Spleen (tissue), 11 donors: ENCODE data around the gene DTD1. TPM values are rescaled to one million over a fixed set of nuclear protein-coding genes. Genes with fewer than 3 reads are reported as not detected.

ENCODE experiments used
- DNase-seq: peaks from one replicate; pipeline ENCODE4 v3.0.0-alpha.2; 2020
- H3K27ac ChIP-seq, 8 donors: fragments of 200-600 bp; sonication (generic) in 7 of 8; 1 replicate in 4 of 8; 2 replicates in 4 of 8; pipeline versions ENCODE4 v1.5.0 to v1.8.0; 2016 to 2021; ENCODE audit warnings: inconsistent platforms in 4 of 8, mild to moderate bottlenecking in 4 of 8, moderate library complexity in 1 of 8
- H3K27me3 ChIP-seq, 7 donors: fragments of 200-600 bp; sonication (generic) in 6 of 7; replicated peaks in 1 of 7; 1 replicate in 4 of 7; 2 replicates in 3 of 7; pipeline versions ENCODE4 v1.5.0 to v1.8.0; 2016 to 2021; ENCODE audit warnings: inconsistent platforms in 3 of 7, mild to moderate bottlenecking in 1 of 7
- H3K36me3 ChIP-seq, 6 donors: fragments of 200-600 bp; sonication (generic) in 5 of 6; 1 replicate in 4 of 6; 2 replicates in 2 of 6; pipeline versions ENCODE4 v1.5.0 to v1.8.0; 2016 to 2021; ENCODE audit warnings: inconsistent platforms in 2 of 6
- H3K4me1 ChIP-seq, 6 donors: fragments of 200-600 bp; sonication (generic) in 5 of 6; 1 replicate in 3 of 6; 2 replicates in 3 of 6; pipeline versions ENCODE4 v1.5.0 to v1.8.0; 2016 to 2021; ENCODE audit warnings: inconsistent platforms in 3 of 6
- H3K4me3 ChIP-seq, 8 donors: fragments of 200-600 bp; sonication (generic) in 7 of 8; 1 replicate in 4 of 8; 2 replicates in 4 of 8; pipeline versions ENCODE4 v1.5.0 to v1.8.0; 2016 to 2021; ENCODE audit warnings: inconsistent platforms in 4 of 8, mild to moderate bottlenecking in 4 of 8, moderate library complexity in 2 of 8
- H3K9me3 ChIP-seq, 8 donors: fragments of 200-600 bp; sonication (generic) in 7 of 8; 1 replicate in 4 of 8; 2 replicates in 4 of 8; pipeline versions ENCODE4 v1.5.0 to v1.8.0; 2016 to 2021; ENCODE audit warnings: inconsistent platforms in 4 of 8
- POLR2A ChIP-seq, 3 donors: fragments of 450-650 bp; IDR thresholded peaks; one replicate each; pipeline ENCODE4 v1.5.1; 2017; ENCODE audit warnings: antibody characterized with exemption in 3 of 3, mild to moderate bottlenecking in 1 of 3
- POLR2AphosphoS5 ChIP-seq, 3 donors: sonication (generic); formaldehyde crosslinking; IDR thresholded peaks; one replicate each; pipeline ENCODE4 v1.5.1; 2017; ENCODE audit warnings: antibody characterized with exemption in 3 of 3
- WGBS, 5 donors: extraction: QIAGEN DNeasy Blood & Tissue Kit in 3 of 5; methylation state at CpG; one replicate each; pipeline versions ENCODE4 v1.1.5 to v1.1.7; 2013 to 2018; 5-methylcytosine and 5-hydroxymethylcytosine counted together
- intact Hi-C: fragments of 100-400 bp; cut with DNase I; formaldehyde crosslinking; loops from one replicate; pipeline ENCODE4 v1.15.0; 2023; ENCODE audit warnings: low total_unique reads
- polyA plus RNA-seq, 3 donors: library from polyadenylated mRNA; stranded (reverse); fragments of 200-250 nt; gene quantifications; one replicate each; pipeline ENCODE4 v1.2.1, GENCODE V29; 2013
- total RNA-seq, 7 donors: library from RNA; depleted of rRNA in 3 of 7; stranded (reverse); fragments of >200 nt in 3 of 7; fragmentation: NEBNext Ultra II Directional in 4 of 7; extraction: Animal tissue kit (Norgen Biotek cat#: 25700) in 4 of 7; gene quantifications; one replicate each; pipeline versions ENCODE4 v1.1.0 to v1.2.1, GENCODE V29; 2016 to 2021
- TF ChIP-seq, protein P1 (sequence below), 11 experiments: fragments of 200-600 bp in 7 of 11; fragments of 450-650 bp in 4 of 11; sonication (generic) in 4 of 11; IDR thresholded peaks in 8 of 11; conservative IDR thresholded peaks in 3 of 11; 1 replicate in 7 of 11; 2 replicates in 4 of 11; pipeline versions ENCODE4 v1.4.0 to v1.8.0; 2016 to 2021; ENCODE audit warnings: antibody characterized with exemption in 11 of 11, inconsistent platforms in 4 of 11, mild to moderate bottlenecking in 1 of 11
- donor health status: healthy with polysubstance abuse.
- donor health status: DM: no; HTN: no; CAD: no; lungs with moderate emphysema.
- donor health status: DM: no; HTN: no; CAD: no.
- donor health status: Bipolar disorder and iron deficiency.
- donor health status: healthy.
- donor health status: DM: no; HTN: no; CAD: no.
- donor health status: DM: yes; HTN: yes; CAD: no.

The DTD1 gene
- total and polyA plus RNA-seq, 10 donors, result 17.4 to 29.7 (median 23.3) TPM

DNA sequence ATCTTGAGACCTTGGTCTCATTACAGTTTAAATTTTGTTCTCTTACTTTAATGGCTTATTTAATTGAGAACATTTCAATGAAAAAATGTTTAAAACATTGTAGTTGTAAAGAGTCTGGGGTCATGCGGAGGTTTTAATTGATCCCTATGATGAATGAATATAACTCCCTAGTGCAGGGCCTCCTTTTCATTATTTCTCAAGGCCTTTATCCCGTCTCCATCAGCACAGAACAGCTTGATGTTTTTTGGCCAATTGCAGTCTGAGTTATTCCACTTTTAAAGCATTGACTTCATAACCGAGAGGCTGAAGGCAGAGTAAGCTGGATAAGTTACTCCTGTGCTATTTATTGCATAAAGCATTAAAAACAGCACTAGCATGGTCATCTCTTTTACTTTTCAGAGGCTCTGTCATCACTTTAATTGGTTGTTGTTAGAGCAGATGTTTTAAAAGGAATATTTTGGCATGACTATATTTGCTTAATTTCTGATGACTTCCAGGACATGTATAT lies 83.4 kb downstream of the DTD1 start:
- 78 to 94% (median 81%) methylated on average over 3 of the region's 3 CpGs for WGBS, 5 donors
- TF ChIP-seq POLR2A (IDR thresholded peaks at IDR 0.05) (no peak), POLR2AphosphoS5 (IDR thresholded peaks at IDR 0.05) (no peak)
- TF ChIP-seq, protein P1, sequence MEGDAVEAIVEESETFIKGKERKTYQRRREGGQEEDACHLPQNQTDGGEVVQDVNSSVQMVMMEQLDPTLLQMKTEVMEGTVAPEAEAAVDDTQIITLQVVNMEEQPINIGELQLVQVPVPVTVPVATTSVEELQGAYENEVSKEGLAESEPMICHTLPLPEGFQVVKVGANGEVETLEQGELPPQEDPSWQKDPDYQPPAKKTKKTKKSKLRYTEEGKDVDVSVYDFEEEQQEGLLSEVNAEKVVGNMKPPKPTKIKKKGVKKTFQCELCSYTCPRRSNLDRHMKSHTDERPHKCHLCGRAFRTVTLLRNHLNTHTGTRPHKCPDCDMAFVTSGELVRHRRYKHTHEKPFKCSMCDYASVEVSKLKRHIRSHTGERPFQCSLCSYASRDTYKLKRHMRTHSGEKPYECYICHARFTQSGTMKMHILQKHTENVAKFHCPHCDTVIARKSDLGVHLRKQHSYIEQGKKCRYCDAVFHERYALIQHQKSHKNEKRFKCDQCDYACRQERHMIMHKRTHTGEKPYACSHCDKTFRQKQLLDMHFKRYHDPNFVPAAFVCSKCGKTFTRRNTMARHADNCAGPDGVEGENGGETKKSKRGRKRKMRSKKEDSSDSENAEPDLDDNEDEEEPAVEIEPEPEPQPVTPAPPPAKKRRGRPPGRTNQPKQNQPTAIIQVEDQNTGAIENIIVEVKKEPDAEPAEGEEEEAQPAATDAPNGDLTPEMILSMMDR (IDR thresholded peaks at IDR 0.05 in 8 of 11, conservative IDR thresholded peaks at IDR 0.05 in 3 of 11), result no peak
- intact Hi-C loops, result no loop called here

GRCh38 chr20:18672834-18673233 lies 85.0 kb downstream of the DTD1 start:
- Histone ChIP-seq H3K36me3 (peaks cover 0 to 6% (median 0%) of the 10 kb centered on the region in 6 donors), H3K4me1 (peaks cover 0 to under 1% (median 0%) of the 10 kb centered on the region in 6 donors), H3K27ac (no peak overlapping the region), H3K4me3 (no peak overlapping the region), H3K27me3 (no peaks in the 10 kb centered on the region), H3K9me3 (no peaks in the 10 kb centered on the region)
- no peak for DNase-seq
- WGBS, 5 donors, result 96 to 97% (median 96%) methylated on average over 9 of the region's 9 CpGs
- TF ChIP-seq POLR2A (IDR thresholded peaks at IDR 0.05) (no peak), POLR2AphosphoS5 (IDR thresholded peaks at IDR 0.05) (no peak)
- TF ChIP-seq, protein P1 (IDR thresholded peaks at IDR 0.05 in 8 of 11, conservative IDR thresholded peaks at IDR 0.05 in 3 of 11), result no peak
- intact Hi-C loops, result no loop called here

More for the DNA sequence above, 83.4 kb downstream of the DTD1 start:
- Histone ChIP-seq H3K4me1 (no peaks in the 10 kb centered on the region), H3K4me3 (no peak overlapping the region), H3K27ac (no peak overlapping the region), H3K9me3 (no peaks in the 10 kb centered on the region), H3K36me3 (peaks cover 0 to 9% (median 0%) of the 10 kb centered on the region in 6 donors), H3K27me3 (no peaks in the 10 kb centered on the region)
- no peak for DNase-seq

GRCh38 chr20:18676396-18676795 lies 88.5 kb downstream of the DTD1 start:
- intact Hi-C loops, result no loop called here
- no peak for TF ChIP-seq POLR2AphosphoS5 (IDR thresholded peaks at IDR 0.05)
- TF ChIP-seq POLR2A (IDR thresholded peaks at IDR 0.05), result no peak
- TF ChIP-seq, protein P1 (IDR thresholded peaks at IDR 0.05 in 8 of 11, conservative IDR thresholded peaks at IDR 0.05 in 3 of 11), result no peak
- peaks cover 0 to 16% (median 7%) of the 10 kb centered on the region in 6 donors for H3K4me1 ChIP-seq
- H3K4me3 ChIP-seq, result no peak overlapping the region
- WGBS, 5 donors, result 84 to 96% (median 92%) methylated on average over 7 of the region's 7 CpGs
- peaks cover 0 to 6% (median 0%) of the 10 kb centered on the region in 6 donors for H3K36me3 ChIP-seq
- H3K27ac ChIP-seq, result no peak overlapping the region
- no peaks in the 10 kb centered on the region for H3K27me3 ChIP-seq
- H3K9me3 ChIP-seq, result no peaks in the 10 kb centered on the region
- DNase-seq, result no peak

- WGBS, 5 donors, result 89 to 94% (median 92%) methylated on average over 4 of the region's 4 CpGs
- TF ChIP-seq POLR2A (IDR thresholded peaks at IDR 0.05) (no peak), POLR2AphosphoS5 (IDR thresholded peaks at IDR 0.05) (no peak)
- TF ChIP-seq, protein P1 (IDR thresholded peaks at IDR 0.05 in 8 of 11, conservative IDR thresholded peaks at IDR 0.05 in 3 of 11), result no peak
- Histone ChIP-seq H3K4me1 (peaks cover 0 to 16% (median 7%) of the 10 kb centered on the region in 6 donors), H3K9me3 (no peaks in the 10 kb centered on the region), H3K4me3 (no peak overlapping the region), H3K36me3 (peaks cover 0 to 6% (median 0%) of the 10 kb centered on the region in 6 donors), H3K27me3 (no peaks in the 10 kb centered on the region), H3K27ac (no peak overlapping the region)
- no peak for DNase-seq
- intact Hi-C loops, result no loop called here
Measured at GRCh38 chr20:18677126-18677525, 89.3 kb downstream of the DTD1 start.
